Endometrial microvascular endothelial cells (primary cell): ENCODE measurements around the gene CEACAM20. TPM values are rescaled to one million over a fixed set of nuclear protein-coding genes. Genes with fewer than 3 reads are reported as not detected.
"Not testable (repeated sequence)": the region's sequence is repeated elsewhere in the genome, so short reads cannot be mapped to it uniquely, and the experiment has no call there.

ENCODE experiments used
- in situ Hi-C: cut with HindIII; loops from 2 replicates; pipeline ENCODE4 v1.10.0; 2017; ENCODE audit warnings: low sequenced_read_pairs, low pct_unique_long_range_greater_than_20kb; ENCODE audit errors: inconsistent ontology term
- total RNA-seq: library from RNA; depleted of rRNA; stranded (reverse); fragments of >200 nt; gene quantifications from one replicate; pipeline ENCODE4 v1.2.3, GENCODE V29; 2015; ENCODE audit errors: inconsistent ontology term

The CEACAM20 gene
- not detected for total RNA-seq

DNA sequence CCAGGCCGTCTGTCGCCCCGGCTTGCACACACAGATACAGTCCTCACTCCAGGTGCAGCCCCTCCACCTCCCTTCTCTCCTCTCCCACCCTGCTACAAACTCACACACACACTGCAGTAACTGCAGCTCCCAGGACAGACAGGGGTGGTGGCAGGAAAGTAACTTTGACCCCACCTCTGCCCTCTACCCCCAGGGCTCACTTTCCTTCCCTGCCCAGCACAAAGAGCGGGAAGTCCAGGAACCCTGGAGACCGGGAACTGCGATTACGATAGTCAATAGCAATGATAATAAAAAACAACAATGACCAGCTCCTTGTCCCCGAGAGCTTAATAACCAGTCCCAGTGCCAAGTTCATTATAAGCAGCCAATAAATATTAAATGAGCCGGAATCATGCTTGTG lies at the start of gene CEACAM20:
Gene CEACAM20 (minus strand): TSS at position 140 of the 400 bp plus-strand sequence. CDS start 166 bp downstream, outside the sequence.
- in situ Hi-C loops, result no loop called here

GRCh38 chr19:44577566-44577874 lies 48.0 kb upstream of the CEACAM20 start:
- in situ Hi-C loops, result no loop called here

DNA sequence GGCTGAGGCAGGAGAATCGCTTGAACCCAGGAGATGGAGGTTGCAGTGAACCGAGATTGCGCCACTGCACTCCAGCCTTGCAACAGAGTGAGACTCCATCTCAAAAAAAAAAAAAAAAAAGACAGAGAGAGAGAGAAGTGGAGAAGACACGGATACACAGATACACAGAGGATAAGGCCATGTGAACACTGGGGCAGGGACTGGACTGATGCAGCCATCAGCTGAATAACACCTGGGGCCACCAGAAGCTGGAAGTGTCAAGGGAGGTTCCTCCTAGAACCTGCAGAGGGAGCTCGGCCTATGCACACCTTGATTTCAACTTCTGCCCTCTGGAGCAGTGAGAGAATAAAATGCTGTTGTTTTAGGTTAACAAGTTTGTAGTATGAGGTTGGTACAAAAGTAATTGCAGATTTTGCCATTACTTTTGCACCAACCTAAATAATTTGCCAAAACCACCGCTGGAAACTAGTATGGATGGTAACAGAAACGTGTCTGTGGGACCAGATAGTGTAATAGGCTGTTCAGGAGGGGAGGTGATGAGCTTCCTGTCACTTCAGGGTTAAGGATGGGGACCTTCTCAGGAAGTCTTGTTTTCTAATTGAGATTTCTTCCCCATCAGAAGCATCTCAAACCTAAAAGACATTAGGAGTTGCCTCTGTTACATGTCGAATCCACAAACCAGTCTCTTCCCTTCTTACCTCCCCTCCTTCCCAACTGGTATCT lies 47.5 kb upstream of the CEACAM20 start:
- in situ Hi-C loops, result no loop called here

GRCh38 chr19:44575116-44575700 lies 45.7 kb upstream of the CEACAM20 start:
- in situ Hi-C loops, result no loop called here

DNA sequence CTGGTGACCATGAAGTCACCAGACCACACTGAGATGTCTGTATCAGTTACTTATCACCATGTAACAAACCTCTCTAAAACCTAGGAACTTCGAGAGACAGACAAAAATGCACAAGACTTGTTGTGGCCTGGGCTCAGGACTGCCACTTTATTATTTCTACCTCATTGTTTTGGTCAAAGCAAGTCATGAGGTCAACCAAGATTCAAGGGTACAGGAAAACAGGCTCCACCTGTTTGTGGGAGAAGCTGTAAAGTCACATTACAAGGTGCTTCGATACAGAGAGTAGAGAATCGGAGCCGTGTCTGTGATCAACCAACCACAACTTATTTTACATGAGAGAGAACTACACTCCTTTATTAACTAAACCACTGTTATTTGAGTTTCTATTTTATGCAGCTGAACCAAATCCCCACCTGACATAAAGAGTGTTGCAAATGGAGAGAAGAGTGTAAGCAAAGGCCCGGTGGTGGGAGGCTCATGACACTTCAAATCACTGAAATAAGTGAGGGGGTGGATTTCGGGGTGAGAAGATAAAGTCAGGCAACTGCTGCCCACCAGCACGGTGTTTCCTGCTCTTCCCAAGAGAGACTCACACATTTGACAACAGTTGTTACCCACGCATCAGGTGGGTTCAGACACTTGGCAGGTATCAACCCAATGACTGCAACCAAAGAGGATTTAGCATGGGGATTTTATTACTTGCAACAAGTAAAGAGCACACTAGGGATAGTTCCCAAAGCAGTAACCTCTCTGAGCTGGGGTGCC lies 44.9 kb upstream of the CEACAM20 start:
- in situ Hi-C loops, result no loop called here

DNA sequence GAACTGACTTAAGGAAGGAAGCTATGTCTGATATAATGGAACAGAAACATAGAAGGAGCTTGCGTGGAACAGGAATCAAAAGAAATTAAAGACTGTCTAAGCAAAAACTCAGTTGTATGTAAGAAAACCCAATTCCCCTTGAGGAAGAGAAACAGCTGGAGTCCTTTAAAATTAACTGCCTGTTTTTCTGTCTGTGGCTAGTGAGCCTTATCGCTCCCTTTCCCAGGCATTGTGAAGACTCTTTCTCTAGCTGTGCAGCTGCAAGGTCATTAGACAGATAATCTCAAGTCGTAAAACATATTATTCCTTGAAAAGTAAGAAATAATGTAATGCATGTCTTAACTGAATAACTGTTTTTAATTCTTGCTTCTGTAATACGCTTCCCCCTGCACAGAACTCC lies 44.2 kb upstream of the CEACAM20 start:
- in situ Hi-C loops, result no loop called here

DNA sequence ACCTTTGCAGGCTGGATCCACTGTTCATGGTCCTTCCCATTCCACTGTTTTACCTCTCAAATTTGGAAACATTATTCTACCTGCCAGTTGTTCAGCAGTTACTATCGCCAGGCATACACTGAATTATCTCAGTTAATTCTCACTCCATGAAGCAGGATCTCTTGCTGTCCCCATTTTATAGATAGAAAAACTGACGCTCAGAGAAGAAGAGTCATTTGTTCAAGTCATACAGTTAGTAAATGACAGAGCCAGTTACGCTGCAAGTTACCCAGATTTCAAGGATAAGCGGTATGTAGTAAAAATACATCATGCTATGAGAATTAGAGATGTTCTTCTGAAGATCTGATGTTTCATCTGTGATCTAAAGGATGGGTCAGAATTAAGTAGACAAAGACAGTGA lies 43.7 kb upstream of the CEACAM20 start:
- in situ Hi-C loops, result no loop called here

DNA sequence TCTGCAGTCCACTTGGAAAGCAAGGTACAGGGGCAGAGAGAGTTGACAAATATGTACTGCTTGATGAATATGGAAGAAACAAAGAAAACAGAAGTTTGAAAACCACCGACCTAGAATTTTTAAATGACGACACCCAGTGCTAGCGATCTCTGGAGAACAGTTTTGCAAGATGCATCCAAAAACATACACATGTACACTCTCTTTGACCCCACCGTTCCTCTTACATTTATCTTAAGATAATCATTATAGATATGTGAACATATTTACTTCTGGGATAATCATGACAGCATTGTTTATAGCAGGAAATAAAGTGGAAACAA lies 43.1 kb upstream of the CEACAM20 start:
- in situ Hi-C loops, result no loop called here

GRCh38 chr19:44571830-44572580 lies 42.5 kb upstream of the CEACAM20 start:
- in situ Hi-C loops, result no loop called here

DNA sequence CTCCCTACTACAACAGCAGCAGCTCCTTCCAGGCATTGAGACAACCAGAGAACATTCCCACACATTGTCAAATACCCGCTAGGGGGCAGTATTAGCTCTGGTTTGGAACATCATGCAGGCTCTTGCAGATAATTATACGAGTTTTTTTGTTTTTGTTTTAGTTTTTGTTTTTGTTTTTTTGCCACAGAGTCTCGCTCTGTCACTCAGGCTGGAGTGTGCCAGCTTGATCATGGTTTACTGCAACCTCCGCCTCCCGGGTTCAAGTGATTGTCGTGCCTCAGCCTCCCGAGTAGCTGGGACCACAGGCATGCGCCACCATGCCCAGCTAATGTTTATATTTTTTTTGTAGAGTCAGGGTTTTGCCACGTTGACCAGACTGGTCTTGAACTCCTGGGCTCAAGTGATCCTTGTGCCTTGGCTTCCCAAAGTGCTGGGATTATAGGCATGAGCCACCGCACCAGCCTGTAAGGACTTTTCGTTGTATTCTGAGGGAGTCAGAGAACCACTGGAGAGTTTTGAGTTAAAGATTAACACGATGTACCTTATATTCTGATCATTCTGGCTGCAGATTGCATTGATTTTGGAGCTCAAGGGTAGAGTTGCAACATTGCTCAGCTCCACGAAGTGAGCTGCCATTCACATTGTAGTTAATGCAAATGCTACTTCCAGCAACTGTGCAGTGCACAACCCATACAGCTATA lies 41.7 kb upstream of the CEACAM20 start:
- in situ Hi-C loops, result no loop called here

DNA sequence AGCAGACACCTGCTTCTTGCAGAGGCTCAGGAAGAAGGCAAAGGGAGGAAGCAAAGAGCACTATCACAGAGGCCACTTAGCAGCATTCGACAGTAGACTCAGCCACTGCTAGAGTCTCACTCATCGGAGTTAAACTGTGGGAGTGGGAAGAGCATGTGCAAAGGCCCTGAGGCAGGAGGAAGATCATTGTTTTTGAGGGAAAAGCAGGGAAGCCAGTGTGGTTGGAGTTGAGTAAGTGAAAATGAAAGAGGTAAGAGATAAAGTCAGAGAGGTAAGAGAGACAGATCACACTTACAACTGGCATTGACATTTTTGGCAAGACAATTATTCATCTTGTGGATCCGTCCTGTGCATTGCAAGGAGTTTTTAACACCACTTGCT lies 41.1 kb upstream of the CEACAM20 start:
- in situ Hi-C loops, result no loop called here

- in situ Hi-C loops, result no loop called here
These were observed 38.3 kb upstream of the CEACAM20 start for GRCh38 chr19:44567745-44568144.

DNA sequence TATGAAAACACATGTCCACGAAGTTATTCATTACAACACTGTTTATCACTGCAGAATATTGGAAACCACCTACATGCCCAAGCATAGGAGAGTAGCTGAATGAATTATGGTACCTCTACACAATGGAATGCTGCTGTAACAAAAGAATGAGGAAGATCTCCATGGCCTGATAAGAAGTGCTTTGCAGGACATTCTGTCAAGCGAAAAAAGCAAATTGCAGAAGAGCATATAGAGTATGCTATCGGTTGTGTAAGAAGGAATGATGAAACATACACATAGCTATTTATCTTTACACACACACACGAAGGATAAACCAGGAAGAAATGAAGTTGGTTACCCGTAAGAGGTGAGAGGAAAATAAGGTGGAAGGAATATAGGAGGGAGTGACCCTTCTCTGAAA lies 37.5 kb upstream of the CEACAM20 start:
- in situ Hi-C loops, result no loop called here

DNA sequence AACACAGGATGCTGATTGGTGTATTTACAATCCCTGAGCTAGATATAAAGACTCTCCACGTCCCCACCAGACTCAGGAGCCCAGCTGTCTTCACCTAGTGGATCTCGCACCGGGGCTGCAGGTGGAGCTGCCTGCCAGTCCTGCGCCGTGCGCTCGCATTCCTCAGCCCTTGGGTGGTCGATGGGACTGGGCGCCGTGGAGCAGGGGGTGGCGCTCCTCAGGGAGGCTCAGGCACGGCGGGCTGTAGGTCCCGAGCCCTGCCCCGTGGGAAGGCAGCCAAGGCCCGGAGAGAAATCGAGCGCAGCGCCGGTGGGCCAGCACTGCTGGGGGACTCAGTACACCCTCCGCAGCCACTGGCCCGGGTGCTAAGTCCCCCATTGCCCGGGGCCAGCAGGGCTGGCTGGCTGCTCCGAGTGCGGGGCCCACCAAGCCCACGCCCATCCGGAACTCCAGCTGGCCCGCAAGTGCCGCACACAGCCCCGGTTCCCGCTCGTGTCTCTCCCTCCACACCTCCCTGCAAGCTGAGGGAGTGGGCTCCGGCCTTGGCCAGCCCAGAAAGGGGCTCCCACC lies 33.7 kb upstream of the CEACAM20 start:
- in situ Hi-C loops, result not testable (repeated sequence)

DNA sequence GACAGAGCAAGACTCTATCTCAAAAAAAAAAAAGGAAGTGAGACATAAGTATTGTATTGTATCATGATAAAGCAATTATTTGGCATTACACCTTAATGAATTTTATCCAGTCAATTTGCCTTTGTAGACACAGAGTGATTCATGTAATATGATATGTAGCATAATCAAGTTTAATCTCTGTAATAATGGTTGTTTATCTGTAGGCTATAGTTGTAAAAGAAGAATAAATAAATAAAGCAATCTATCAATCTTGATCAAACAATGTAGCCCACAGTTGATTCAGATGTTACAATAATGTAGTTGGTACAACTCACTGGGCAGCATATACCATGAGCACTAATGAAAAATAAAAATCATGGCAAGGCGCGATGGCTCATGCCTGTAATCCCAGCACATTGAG lies 28.5 kb upstream of the CEACAM20 start:
- in situ Hi-C loops, result no loop called here

- in situ Hi-C loops, result no loop called here
These were observed 25.3 kb upstream of the CEACAM20 start for GRCh38 chr19:44554641-44555246.

DNA sequence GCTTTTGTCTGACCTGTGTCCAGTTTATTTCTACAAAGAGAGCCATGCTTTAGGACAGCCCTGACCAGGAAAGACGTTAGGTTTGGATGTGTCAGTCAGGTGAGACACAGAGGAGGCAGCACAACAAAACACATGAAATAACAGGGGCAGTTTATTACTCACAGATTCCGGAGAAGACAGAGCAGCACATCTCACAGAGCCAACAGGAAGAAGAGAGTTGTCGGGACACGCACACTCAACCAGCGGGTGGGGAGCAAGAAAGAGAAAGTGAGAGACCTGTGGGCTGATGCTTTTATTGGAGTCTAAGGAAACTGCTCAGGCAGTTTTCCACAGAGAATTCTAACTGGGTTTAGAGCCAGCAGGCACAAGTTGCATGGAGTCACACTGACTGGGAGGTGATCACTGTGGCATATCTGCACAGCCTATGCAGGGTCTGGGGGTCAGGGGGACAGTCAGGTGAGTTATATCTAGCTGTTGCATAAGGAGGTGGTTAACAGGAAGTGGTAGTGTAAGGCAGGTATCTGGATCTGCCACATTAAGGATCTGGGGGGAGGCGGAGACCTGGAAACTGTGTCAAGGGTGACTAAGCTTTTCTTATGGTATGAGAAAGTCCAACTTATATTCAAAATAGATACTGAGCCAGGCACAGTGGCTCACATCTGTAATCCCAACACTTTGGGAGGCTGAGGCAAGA lies 24.1 kb upstream of the CEACAM20 start:
- in situ Hi-C loops, result no loop called here

DNA sequence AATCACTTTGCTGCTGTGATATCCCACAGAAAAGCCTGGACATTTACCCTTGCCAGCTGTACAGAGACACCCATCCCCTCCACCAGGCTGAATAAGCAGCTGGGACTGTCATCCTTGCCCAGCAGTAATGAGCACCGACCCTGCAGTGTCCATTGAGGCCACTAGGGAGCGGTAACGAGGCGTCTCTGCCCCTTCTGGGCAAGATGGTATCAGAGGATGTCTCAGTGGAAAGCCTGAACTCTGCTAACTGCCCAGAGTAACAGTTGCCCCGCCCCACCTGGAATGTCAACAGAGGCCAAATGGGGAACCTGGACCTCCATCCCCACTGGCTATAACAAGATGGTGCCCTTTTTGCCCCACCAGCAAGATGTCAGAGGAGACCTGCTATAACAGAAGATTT lies 22.8 kb upstream of the CEACAM20 start:
- in situ Hi-C loops, result no loop called here
